Embryonic facial prominence (tissue), 1 donor: Measurements from ENCODE around the gene SCGB1C1.
A peak's percentile ranks its signal among the peaks of the same experiment; 100 is the strongest.

Experiments
- DNase-seq: peaks from one replicate; pipeline ENCODE4 v3.0.0-alpha.2; 2016; ENCODE audit errors: extremely low spot score

SCGB1C1 gene

GRCh38 chr11:205221-206001, 12.5 kb downstream of the SCGB1C1 start:
- DNase-seq, result no peak

GRCh38 chr11:206002-206384, 13.1 kb downstream of the SCGB1C1 start:
- DNase-seq, result no peak

- DNase-seq, result no peak
Observed at GRCh38 chr11:206526-207207, 13.8 kb downstream of the SCGB1C1 start.

- DNase-seq, result peak; percentile 94
Observed at GRCh38 chr11:207208-207862, 14.5 kb downstream of the SCGB1C1 start, which contains the start of the genes BET1L and RIC8A. Gene BET1L (minus strand): TSS chr11:207399. CDS start chr11:207321, 78 bp downstream. Gene RIC8A (plus strand): TSS chr11:207708. CDS start chr11:208855, 1,147 bp downstream.

GRCh38 chr11:207863-208180, 14.9 kb downstream of the SCGB1C1 start:
- DNase-seq, result no peak

GRCh38 chr11:208181-208916, 15.5 kb downstream of the SCGB1C1 start:
- peak; percentile 62 for DNase-seq

- no peak for DNase-seq
Observed at GRCh38 chr11:208917-209260, 16.0 kb downstream of the SCGB1C1 start.

- no peak for DNase-seq
Observed at GRCh38 chr11:209275-210121, 16.6 kb downstream of the SCGB1C1 start.

GRCh38 chr11:210122-210802, 17.4 kb downstream of the SCGB1C1 start:
- DNase-seq, result no peak

GRCh38 chr11:210803-211180, 17.9 kb downstream of the SCGB1C1 start:
- DNase-seq, result no peak

GRCh38 chr11:211295-211694, 18.4 kb downstream of the SCGB1C1 start:
- no peak for DNase-seq

GRCh38 chr11:211741-212140, 18.9 kb downstream of the SCGB1C1 start:
- DNase-seq, result no peak

GRCh38 chr11:212150-213100, 19.5 kb downstream of the SCGB1C1 start:
- DNase-seq, result no peak

- DNase-seq, result no peak
Observed at GRCh38 chr11:213111-213510, 20.2 kb downstream of the SCGB1C1 start.

- DNase-seq, result no peak
Observed at GRCh38 chr11:214083-214482, 21.2 kb downstream of the SCGB1C1 start.

- DNase-seq, result no peak
Observed at GRCh38 chr11:215581-216037, 22.7 kb downstream of the SCGB1C1 start.

- DNase-seq, result no peak
Observed at GRCh38 chr11:216081-216974, 23.4 kb downstream of the SCGB1C1 start.

- DNase-seq, result no peak
Observed at GRCh38 chr11:217704-218103, 24.8 kb downstream of the SCGB1C1 start.
